ENCODE data around the gene PRR33. TPM values are rescaled to one million over a fixed set of nuclear protein-coding genes. Genes with fewer than 3 reads are reported as not detected.

The PRR33 gene
- total and polyA plus RNA-seq, 8 donors = not detected

DNA sequence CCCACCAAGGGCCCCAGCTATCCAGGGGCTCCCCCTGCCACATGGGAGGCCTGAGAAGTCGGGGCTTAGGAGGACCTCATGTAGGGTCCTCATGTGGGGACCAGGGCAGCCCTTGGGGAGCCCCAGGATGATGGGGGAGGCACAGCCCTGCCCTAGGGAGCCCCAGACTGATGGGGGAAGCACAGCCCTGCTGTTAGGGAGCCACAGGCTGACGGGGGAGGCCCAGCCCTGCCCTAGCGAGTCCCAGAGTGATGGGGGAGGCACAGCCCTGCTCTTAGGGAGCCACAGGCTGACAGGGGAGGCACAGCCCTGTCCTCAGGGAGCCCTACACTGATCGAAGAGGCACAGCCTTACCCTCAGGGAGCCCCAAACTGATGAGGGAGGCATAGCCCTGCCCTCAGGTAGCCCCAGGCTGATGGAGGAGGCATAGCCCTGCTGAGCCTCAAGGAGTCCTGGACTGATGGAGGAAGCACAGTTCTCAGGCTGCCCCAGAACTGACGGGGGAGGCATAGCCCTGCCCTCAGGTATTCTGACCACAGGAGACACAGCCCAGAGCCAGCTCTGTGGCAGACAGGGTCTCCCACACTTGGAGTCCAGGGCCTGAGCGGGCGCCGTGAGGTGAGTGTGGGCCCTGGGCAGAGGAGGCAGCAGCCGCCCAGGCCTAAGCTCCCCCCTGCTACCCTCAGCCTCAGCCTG is 10.8 kb downstream of the PRR33 start:
- intact Hi-C loops (cut with DNase I) = loop anchor here in 1 of 3 donors (5.0 kb wide), 1 partner anchor 271 kb away; no protein-coding TSS in a partner anchor
- FAIRE-seq (no peak), ATAC-seq (no peak), DNase-seq (peak in 1 of 6 donors; percentile 56)
- TF ChIP-seq, protein P1, sequence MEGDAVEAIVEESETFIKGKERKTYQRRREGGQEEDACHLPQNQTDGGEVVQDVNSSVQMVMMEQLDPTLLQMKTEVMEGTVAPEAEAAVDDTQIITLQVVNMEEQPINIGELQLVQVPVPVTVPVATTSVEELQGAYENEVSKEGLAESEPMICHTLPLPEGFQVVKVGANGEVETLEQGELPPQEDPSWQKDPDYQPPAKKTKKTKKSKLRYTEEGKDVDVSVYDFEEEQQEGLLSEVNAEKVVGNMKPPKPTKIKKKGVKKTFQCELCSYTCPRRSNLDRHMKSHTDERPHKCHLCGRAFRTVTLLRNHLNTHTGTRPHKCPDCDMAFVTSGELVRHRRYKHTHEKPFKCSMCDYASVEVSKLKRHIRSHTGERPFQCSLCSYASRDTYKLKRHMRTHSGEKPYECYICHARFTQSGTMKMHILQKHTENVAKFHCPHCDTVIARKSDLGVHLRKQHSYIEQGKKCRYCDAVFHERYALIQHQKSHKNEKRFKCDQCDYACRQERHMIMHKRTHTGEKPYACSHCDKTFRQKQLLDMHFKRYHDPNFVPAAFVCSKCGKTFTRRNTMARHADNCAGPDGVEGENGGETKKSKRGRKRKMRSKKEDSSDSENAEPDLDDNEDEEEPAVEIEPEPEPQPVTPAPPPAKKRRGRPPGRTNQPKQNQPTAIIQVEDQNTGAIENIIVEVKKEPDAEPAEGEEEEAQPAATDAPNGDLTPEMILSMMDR (IDR thresholded peaks at IDR 0.05) = no peak
- no peak overlapping the region for H3K4me3 ChIP-seq
- H3K27me3 ChIP-seq = no peaks in the 10 kb centered on the region
- peak overlapping the region in 2 of 4 donors; percentile 5 to 30 for H3K27ac ChIP-seq
- no peaks in the 10 kb centered on the region for H3K36me3 ChIP-seq
- no peaks in the 10 kb centered on the region for H3K4me1 ChIP-seq
- no peaks in the 10 kb centered on the region for H3K9me3 ChIP-seq
- WGBS, 2 donors = 75 to 76% methylated on average over 9 of the region's 9 CpGs

DNA sequence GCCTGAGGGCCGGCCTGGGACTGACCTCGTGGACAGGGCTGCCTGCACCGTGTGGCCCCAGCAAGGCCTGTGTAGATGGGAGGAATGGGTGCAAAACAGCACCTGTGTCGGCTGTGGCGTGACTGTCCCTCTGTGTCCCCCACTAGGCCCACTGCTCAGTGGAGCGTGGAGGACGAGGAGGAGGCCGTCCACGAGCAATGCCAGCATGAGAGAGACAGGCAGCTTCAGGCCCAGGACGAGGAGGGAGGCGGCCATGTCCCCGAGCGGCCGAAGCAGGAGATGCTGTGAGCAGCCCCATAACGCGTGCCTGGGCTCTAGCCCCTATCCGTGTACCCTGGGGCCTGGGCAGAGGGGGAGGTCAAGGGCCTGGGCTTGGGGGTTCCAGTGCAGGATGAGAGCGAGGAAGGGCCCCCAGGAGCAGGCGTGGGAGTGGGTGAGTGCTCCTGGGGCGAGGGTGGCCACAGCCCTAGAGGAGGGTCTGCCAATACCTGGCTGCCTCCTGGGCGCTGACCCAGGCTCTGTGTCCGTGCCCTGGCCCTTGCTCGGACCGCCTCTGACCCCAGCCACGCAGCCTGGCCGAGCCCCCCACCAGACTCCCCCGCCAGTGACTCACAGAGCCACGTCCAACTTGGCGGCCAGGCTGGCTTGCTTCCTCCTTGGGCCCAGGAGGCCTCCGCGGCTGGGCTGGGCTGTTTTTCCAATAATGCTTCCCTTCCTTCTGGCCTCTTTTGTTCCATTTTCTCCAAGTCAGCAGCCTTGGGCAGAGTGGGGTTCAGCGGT is 11.6 kb downstream of the PRR33 start:
- no peaks in the 10 kb centered on the region for H3K9me3 ChIP-seq
- TF ChIP-seq, protein P1 (IDR thresholded peaks at IDR 0.05) = no peak
- no peaks in the 10 kb centered on the region for H3K27me3 ChIP-seq
- no peaks in the 10 kb centered on the region for H3K4me1 ChIP-seq
- intact Hi-C loops (cut with DNase I) = loop anchor here in 1 of 3 donors (5.0 kb wide), 1 partner anchor 272 kb away; no protein-coding TSS in a partner anchor
- WGBS, 2 donors = 85 to 92% methylated on average over 25 to 32 of the region's 32 CpGs
- FAIRE-seq = no peak
- H3K27ac ChIP-seq = peak overlapping the region in 2 of 4 donors; percentile 5 to 30
- no peaks in the 10 kb centered on the region for H3K36me3 ChIP-seq
- peak in 2 of 4 donors; percentile 9 to 21 for ATAC-seq
- H3K4me3 ChIP-seq = no peak overlapping the region
- DNase-seq = peak in 5 of 6 donors; percentile 8 to 74 (median 42)

DNA sequence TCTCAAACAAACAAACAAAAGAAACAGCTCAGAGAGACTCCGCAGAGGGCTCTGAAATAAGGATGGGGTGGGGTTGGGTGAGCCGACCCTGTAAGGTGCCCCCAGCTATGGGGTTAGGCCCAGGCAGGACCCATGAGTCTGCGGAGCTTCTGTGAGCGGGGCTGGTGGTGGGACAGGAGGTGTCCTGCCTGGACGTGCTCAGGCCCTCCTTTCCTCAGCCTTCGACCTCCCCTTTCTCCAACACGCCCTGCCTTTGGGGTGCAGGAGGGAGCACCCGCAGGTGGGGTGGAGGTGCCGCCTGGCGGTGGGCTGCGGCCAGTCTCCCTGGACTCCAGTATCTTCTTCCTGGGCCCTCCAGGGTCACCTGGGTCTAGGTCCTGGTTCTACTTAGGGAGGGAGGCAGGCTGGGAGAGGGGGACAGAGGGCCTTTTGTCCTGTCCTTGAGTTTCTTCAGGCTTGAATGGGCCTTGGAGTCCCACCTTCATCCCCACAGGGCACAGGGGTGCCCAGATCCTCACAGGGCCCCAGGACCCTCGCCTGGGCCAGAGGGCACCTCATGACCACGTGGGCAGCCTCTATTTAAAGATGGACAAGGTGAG is 12.3 kb downstream of the PRR33 start:
- intact Hi-C loops (cut with DNase I) = no loop called here
- no peaks in the 10 kb centered on the region for H3K4me1 ChIP-seq
- no peaks in the 10 kb centered on the region for H3K27me3 ChIP-seq
- H3K9me3 ChIP-seq = no peaks in the 10 kb centered on the region
- H3K4me3 ChIP-seq = no peak overlapping the region
- no peak overlapping the region for H3K27ac ChIP-seq
- no peak for DNase-seq
- FAIRE-seq = no peak
- 78 to 91% methylated on average over 13 of the region's 13 CpGs for WGBS, 2 donors
- no peaks in the 10 kb centered on the region for H3K36me3 ChIP-seq
- no peak for ATAC-seq
- TF ChIP-seq, protein P1 (IDR thresholded peaks at IDR 0.05) = no peak

DNA sequence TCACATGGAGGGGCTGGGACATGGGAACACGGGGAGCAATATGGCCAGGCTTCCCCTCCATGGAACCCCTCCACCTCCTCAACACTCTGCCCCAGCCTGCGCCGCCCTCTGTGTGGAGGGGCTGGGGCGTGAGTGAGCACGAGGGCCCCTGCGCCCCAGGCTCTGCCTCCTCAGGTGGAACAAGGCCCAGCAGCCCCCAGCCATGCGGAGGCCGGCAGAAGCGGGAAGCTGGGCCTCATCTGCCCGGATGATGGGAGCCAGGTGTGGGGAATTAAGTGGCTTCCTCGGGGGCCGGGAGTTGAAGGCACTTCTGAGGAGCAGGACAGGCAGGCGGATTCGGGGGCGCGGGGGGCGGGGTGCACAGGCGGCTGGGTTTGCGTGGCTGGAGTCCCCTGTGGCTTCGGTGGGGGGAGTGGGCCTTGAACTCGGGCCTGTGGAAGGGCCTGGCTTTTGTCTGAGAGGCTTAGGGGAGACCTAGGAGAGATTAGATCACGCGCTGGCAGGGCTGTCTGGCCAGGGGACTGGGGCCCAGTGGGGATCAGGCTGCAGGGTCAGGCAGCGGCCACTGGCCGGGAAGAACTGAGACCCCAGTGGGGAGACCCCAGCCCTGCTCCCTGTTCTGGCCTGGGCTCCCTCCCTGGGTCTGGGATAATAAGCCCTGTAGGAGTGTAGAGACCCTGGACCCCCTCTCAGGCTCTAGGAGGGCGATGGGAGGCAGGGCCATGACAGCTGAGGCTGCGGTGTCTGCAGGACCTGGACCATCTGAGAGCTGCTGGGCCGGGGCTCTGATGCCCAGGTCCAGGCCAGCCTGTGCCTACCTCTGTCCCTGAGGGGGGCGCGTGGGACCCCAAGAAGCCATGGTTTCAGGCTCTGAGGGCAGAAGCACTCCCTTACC is 13.3 kb downstream of the PRR33 start:
- ATAC-seq = no peak
- H3K27me3 ChIP-seq = no peaks in the 10 kb centered on the region
- no peaks in the 10 kb centered on the region for H3K36me3 ChIP-seq
- H3K9me3 ChIP-seq = no peaks in the 10 kb centered on the region
- TF ChIP-seq, protein P1 (IDR thresholded peaks at IDR 0.05) = no peak
- peak in 4 of 6 donors; percentile 9 to 60 (median 45) for DNase-seq
- H3K27ac ChIP-seq = no peak overlapping the region
- no peak for FAIRE-seq
- 89 to 94% methylated on average over 29 to 30 of the region's 30 CpGs for WGBS, 2 donors
- intact Hi-C loops (cut with DNase I) = no loop called here
- no peaks in the 10 kb centered on the region for H3K4me1 ChIP-seq
- H3K4me3 ChIP-seq = no peak overlapping the region
